B cell (primary cell): Measurements from ENCODE around the gene TEPSIN. TPM values are rescaled to one million over a fixed set of nuclear protein-coding genes. Genes with fewer than 3 reads are reported as not detected.

Source experiments
- ATAC-seq: fragments of 200-7000 bp; cut with Tn5 transposase; one replicate; pipeline ENCODE4 v1.10.0; 2021; ENCODE audit warnings: low read depth, mild to moderate bottlenecking, moderate number of reproducible peaks, moderate library complexity
- CTCF ChIA-PET: fragments of 350-600 bp; sonication (Branson Sonifier 250); formaldehyde crosslinking; loops from one replicate; lab custom pipeline; 2021; ENCODE audit warnings: antibody characterized with exemption, inconsistent platforms; lab: Charles Lee
- POLR2A ChIA-PET: fragments of 350-600 bp; sonication (Branson Sonifier 250); formaldehyde crosslinking; loops from one replicate; lab custom pipeline; 2021; ENCODE audit warnings: antibody characterized with exemption; lab: Charles Lee
- DNase-seq: peaks from one replicate; pipeline ENCODE4 v3.0.0; 2013
- H2AFZ ChIP-seq: 2 replicates; pipeline ENCODE4 v1.6.1; 2012; ENCODE audit warnings: mild to moderate bottlenecking, low read depth, low read length; ENCODE audit not compliant: insufficient read depth, poor library complexity, severe bottlenecking
- H3K27ac ChIP-seq, 2 donors: 1 replicate in 1 of 2; 2 replicates in 1 of 2; pipeline ENCODE4 v1.5.1; 2012 to 2013; ENCODE audit warnings: low read length in 2 of 2, mild to moderate bottlenecking in 2 of 2, moderate library complexity in 1 of 2
- H3K27me3 ChIP-seq, 4 experiments: fragments of 200-600 bp in 1 of 4; sonication (generic) in 1 of 4; replicated peaks in 1 of 4; 1 replicate in 2 of 4; 2 replicates in 2 of 4; pipeline versions ENCODE4 v1.6.1 to v1.7.0; 2013 to 2016; ENCODE audit warnings: low read length in 3 of 4, mild to moderate bottlenecking in 2 of 4, mixed read lengths in 1 of 4, moderate library complexity in 1 of 4; ENCODE audit not compliant: insufficient read depth in 4 of 4, control insufficient read depth in 3 of 4; ENCODE audit errors: control extremely low read depth in 1 of 4
- H3K36me3 ChIP-seq, 2 experiments: replicated peaks in 1 of 2; 1 replicate in 1 of 2; 2 replicates in 1 of 2; pipeline versions ENCODE4 v1.6.1 to v1.7.1; 2013; ENCODE audit warnings: low read length in 1 of 2; ENCODE audit not compliant: insufficient read depth in 2 of 2, control insufficient read depth in 1 of 2; ENCODE audit errors: control extremely low read depth in 1 of 2, extremely low read depth in 1 of 2
- H3K4me1 ChIP-seq, 2 donors: fragments of 200-600 bp in 1 of 2; sonication (generic) in 1 of 2; 1 replicate in 1 of 2; 2 replicates in 1 of 2; pipeline versions ENCODE4 v1.5.1 to v1.6.1; 2013 to 2017; ENCODE audit warnings: low read length in 2 of 2; ENCODE audit not compliant: control insufficient read depth in 2 of 2, insufficient read depth in 2 of 2
- H3K4me2 ChIP-seq: replicated peaks from 2 replicates; pipeline ENCODE3; 2012; ENCODE audit warnings: mild to moderate bottlenecking, low read depth, low read length; ENCODE audit not compliant: poor library complexity, severe bottlenecking
- H3K4me3 ChIP-seq, 5 experiments: fragments of 200-600 bp in 1 of 5; sonication (generic) in 1 of 5; 1 replicate in 3 of 5; 2 replicates in 2 of 5; pipeline versions ENCODE4 v1.5.1 to v1.7.0; 2011 to 2016; ENCODE audit warnings: low read length in 4 of 5, mild to moderate bottlenecking in 4 of 5, low read depth in 2 of 5, control low read depth in 1 of 5, moderate library complexity in 1 of 5; ENCODE audit not compliant: insufficient read depth in 1 of 5; ENCODE audit errors: control extremely low read depth in 1 of 5, extremely low read depth in 1 of 5
- H3K79me2 ChIP-seq: fragments of 200-600 bp; sonication (generic); one replicate; pipeline ENCODE4 v1.6.0; 2016; ENCODE audit warnings: low read length; ENCODE audit not compliant: control insufficient read depth, insufficient read depth
- H3K9ac ChIP-seq: fragments of 200-600 bp; sonication (generic); 2 replicates; pipeline ENCODE4 v1.6.1; 2017; ENCODE audit warnings: mild to moderate bottlenecking, low read length, moderate library complexity
- H3K9me3 ChIP-seq, 3 donors: one replicate each; pipeline versions ENCODE4 v1.6.1 to v1.7.1; 2013; ENCODE audit warnings: low read length in 2 of 3; ENCODE audit not compliant: control insufficient read depth in 2 of 3, insufficient read depth in 1 of 3; ENCODE audit errors: control extremely low read depth in 1 of 3
- H4K20me1 ChIP-seq: 2 replicates; pipeline ENCODE4 v1.6.0; 2012; ENCODE audit warnings: mild to moderate bottlenecking, low read length; ENCODE audit not compliant: insufficient read depth, control insufficient read depth, poor library complexity, severe bottlenecking
- H3K27ac Mint-ChIP-seq: one replicate; pipeline ENCODE4 v1.8.0; 2021; ENCODE audit warnings: mixed read lengths
- H3K27me3 Mint-ChIP-seq: one replicate; pipeline ENCODE4 v1.8.0; 2021; ENCODE audit warnings: mixed read lengths
- H3K4me1 Mint-ChIP-seq: one replicate; pipeline ENCODE4 v1.8.0; 2021; ENCODE audit warnings: mixed read lengths
- H3K4me3 Mint-ChIP-seq: one replicate; pipeline ENCODE4 v1.8.0; 2021; ENCODE audit warnings: mixed read lengths
- H3K9me3 Mint-ChIP-seq: one replicate; pipeline ENCODE4 v1.8.0; 2022; ENCODE audit warnings: mixed read lengths; ENCODE audit not compliant: insufficient read depth
- EZH2 ChIP-seq: IDR thresholded peaks from 2 replicates; pipeline ENCODE4 v1.6.1; 2012; ENCODE audit warnings: borderline replicate concordance, low read depth, mild to moderate bottlenecking, moderate library complexity, low read length; ENCODE audit not compliant: insufficient read depth, poor library complexity, severe bottlenecking
- WGBS: methylation state at CpG from one replicate; pipeline ENCODE4 v1.1.5; 2013; ENCODE audit warnings: missing lambda C conversion rate; ENCODE audit not compliant: insufficient coverage; 5-methylcytosine and 5-hydroxymethylcytosine counted together
- intact Hi-C: fragments of 100-400 bp; cut with micrococcal nuclease; formaldehyde crosslinking; loops from one replicate; pipeline ENCODE4 v1.10.0; 2022
- polyA plus RNA-seq: library from polyadenylated mRNA; depleted of rRNA; stranded (reverse); fragments of >200 nt; gene quantifications from 2 replicates; pipeline ENCODE4 v1.2.3, GENCODE V29; 2012
- total RNA-seq, 2 donors: library from RNA; stranded (reverse); fragments of 120-200 nt in 1 of 2; gene quantifications; 1 replicate in 1 of 2; 2 replicates in 1 of 2; pipeline versions ENCODE4 v1.2.3 to v1.2.4, GENCODE V29; 2013 to 2022
- TF ChIP-seq, protein P1 (sequence below): fragments of 200-600 bp; IDR thresholded peaks from one replicate; pipeline ENCODE4 v1.8.0; 2022; ENCODE audit warnings: antibody characterized with exemption, mild to moderate bottlenecking

TEPSIN gene
- total and polyA plus RNA-seq, 2 donors (not counting 1 experiment from before 2014, with no cell fraction given): 180 to 273 TPM

DNA sequence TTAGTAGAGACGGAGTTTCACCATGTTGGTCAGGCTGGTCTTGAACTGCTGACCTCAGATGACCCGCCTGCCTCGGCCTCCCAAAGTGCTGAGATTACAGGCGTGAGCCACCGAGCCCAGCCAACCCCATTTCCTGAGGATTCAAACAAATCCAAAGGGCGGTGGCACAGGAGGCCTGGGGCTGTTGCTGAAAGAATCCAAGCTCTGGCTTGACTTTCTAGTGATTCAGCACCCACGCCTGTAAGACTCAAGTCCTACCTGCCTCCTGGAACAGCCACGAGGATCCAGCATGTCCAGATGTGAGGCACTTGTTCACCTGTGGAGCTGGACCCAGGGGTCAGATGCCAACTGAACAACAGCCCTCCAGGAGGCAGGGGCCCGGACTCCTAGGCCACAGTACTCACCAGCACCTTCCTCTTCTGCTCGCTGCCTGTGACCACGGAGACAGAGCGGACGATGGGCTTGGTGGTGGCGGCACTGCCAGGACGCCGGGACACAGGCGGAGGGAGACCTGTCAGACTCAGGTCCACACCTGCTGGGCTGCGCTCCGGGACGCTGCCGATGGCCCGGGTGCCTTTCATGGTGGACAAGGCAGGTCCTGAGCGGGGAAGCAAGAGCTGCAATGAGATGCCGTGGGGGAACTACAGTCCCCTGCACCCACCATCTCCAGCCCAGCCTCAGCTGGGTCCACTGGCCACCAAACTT is 19.2 kb downstream of the TEPSIN start:
- Histone ChIP-seq H3K4me1 (peaks cover 18 to 24% of the 10 kb centered on the region in 2 donors), H4K20me1 (peaks cover 9% of the 10 kb centered on the region), H3K9me3 (no peaks in the 10 kb centered on the region), H3K27ac (no peak overlapping the region), H3K4me2 (no peak overlapping the region), H3K4me3 (no peak overlapping the region), H3K27me3 (no peaks in the 10 kb centered on the region), H3K9ac (no peak overlapping the region), H3K36me3 (peaks cover 0 to 14% of the 10 kb centered on the region in 2 experiments), H2AFZ (no peak overlapping the region), H3K79me2 (peaks cover 17% of the 10 kb centered on the region)
- no peak for DNase-seq
- Mint-ChIP-seq H3K4me1 (peaks cover 22% of the 10 kb centered on the region), H3K4me3 (no peak overlapping the region), H3K9me3 (no peaks in the 10 kb centered on the region), H3K27me3 (no peaks in the 10 kb centered on the region), H3K27ac (no peak overlapping the region)
- ChIA-PET CTCF (interaction anchor here (0.7 to 1.3 kb wide), 2 partner anchors 77 to 171 kb away, joined by 3 to 4 read pairs; no protein-coding TSS in a partner anchor), POLR2A (no interaction called here)
- TF ChIP-seq, protein P1, sequence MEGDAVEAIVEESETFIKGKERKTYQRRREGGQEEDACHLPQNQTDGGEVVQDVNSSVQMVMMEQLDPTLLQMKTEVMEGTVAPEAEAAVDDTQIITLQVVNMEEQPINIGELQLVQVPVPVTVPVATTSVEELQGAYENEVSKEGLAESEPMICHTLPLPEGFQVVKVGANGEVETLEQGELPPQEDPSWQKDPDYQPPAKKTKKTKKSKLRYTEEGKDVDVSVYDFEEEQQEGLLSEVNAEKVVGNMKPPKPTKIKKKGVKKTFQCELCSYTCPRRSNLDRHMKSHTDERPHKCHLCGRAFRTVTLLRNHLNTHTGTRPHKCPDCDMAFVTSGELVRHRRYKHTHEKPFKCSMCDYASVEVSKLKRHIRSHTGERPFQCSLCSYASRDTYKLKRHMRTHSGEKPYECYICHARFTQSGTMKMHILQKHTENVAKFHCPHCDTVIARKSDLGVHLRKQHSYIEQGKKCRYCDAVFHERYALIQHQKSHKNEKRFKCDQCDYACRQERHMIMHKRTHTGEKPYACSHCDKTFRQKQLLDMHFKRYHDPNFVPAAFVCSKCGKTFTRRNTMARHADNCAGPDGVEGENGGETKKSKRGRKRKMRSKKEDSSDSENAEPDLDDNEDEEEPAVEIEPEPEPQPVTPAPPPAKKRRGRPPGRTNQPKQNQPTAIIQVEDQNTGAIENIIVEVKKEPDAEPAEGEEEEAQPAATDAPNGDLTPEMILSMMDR: no peak
- TF ChIP-seq EZH2: no peak
- 95% methylated on average over 22 of the region's 24 CpGs for WGBS
- ATAC-seq: no peak
- intact Hi-C loops: loop anchor here (5.0 kb wide), 2 partner anchors 77 to 957 kb away; partner anchors contain the start of gene RNF213

DNA sequence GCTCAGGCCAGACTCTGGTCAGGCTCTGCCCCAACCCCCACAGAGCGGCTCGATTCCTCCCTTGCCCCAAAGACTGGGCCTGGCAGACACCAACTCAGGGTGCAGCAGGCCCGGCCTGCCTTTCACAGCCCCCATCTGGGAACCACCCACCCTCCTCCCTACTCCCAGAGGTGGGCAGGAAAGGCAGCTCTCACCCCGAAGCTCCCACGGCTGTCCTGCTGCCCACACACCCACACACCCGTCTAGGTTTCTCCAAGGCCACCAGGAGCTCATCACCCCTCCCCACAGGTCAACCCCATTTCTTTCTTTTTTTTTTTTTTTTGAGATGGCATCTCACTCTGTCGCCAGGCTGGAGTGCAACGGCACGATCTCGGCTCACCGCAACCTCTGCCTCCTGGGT is 19.9 kb downstream of the TEPSIN start:
- H4K20me1 ChIP-seq: peaks cover 9% of the 10 kb centered on the region
- no peaks in the 10 kb centered on the region for H3K27me3 ChIP-seq
- no peaks in the 10 kb centered on the region for H3K9me3 ChIP-seq
- intact Hi-C loops: no loop called here
- TF ChIP-seq, protein P1: no peak
- no peak for TF ChIP-seq EZH2
- H3K4me3 Mint-ChIP-seq: no peak overlapping the region
- DNase-seq (no peak), ATAC-seq (no peak)
- no peak overlapping the region for H3K27ac ChIP-seq
- H3K27me3 Mint-ChIP-seq: no peaks in the 10 kb centered on the region
- no peak overlapping the region for H3K4me3 ChIP-seq
- POLR2A ChIA-PET: no interaction called here
- 96% methylated on average over 11 of the region's 11 CpGs for WGBS
- peaks cover 21% of the 10 kb centered on the region for H3K4me1 Mint-ChIP-seq
- no peak overlapping the region for H3K4me2 ChIP-seq
- peaks cover 0 to 14% of the 10 kb centered on the region in 2 experiments for H3K36me3 ChIP-seq
- CTCF ChIA-PET: interaction anchor here (0.7 to 1.3 kb wide), 2 partner anchors 77 to 171 kb away, joined by 3 to 4 read pairs; no protein-coding TSS in a partner anchor
- H3K9ac ChIP-seq: no peak overlapping the region
- H3K9me3 Mint-ChIP-seq: no peaks in the 10 kb centered on the region
- peaks cover 15 to 20% of the 10 kb centered on the region in 2 donors for H3K4me1 ChIP-seq
- no peak overlapping the region for H2AFZ ChIP-seq
- H3K27ac Mint-ChIP-seq: no peak overlapping the region
- peaks cover 17% of the 10 kb centered on the region for H3K79me2 ChIP-seq
